ENCODE measurements around the gene APOC3. TPM values are rescaled to one million over a fixed set of nuclear protein-coding genes. Genes with fewer than 3 reads are reported as not detected.

The APOC3 gene
- polyA plus RNA-seq, 1 donor = not detected

DNA sequence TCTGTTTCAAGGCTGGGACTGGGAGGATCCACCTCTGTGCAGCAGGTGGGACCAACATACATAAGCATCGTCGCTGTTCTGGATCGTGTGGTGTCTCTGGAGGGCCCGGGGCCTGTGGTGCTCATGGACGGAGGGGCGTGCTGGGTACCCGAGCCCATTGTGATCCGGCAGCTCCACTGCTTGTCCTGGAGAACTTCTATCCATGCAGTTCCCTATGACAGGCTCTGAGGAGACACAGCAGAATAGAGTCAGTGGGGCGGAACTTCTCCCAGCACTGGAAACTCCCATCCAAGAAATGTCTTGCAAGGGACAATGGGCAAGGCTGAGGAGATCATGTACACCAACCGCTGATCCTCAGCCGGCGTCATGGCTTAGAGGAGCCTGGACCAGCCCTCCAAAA, 19.4 kb downstream of the APOC3 start:
- DNase-seq (ENCODE audit: low read depth) = no peak

DNA sequence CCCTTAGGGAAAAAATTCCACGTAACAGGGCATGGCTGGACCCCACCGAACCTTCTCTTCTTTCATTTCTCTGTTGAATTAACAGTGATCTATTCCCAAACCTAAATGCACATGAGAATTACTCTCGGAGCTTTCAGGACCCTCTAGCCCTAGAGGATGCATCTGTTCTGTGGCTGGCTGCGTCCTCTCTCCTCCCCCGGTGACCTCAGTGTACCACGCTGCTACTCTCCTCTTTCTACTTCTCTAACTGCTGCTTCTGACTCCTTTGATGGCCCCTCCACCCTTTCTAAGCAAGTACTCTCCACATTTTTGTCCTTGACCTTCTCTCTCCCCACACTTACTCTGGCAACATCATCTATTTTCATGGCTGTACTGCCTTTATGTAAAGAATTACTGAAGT, 19.8 kb downstream of the APOC3 start:
- DNase-seq (ENCODE audit: low read depth) = no peak

DNA sequence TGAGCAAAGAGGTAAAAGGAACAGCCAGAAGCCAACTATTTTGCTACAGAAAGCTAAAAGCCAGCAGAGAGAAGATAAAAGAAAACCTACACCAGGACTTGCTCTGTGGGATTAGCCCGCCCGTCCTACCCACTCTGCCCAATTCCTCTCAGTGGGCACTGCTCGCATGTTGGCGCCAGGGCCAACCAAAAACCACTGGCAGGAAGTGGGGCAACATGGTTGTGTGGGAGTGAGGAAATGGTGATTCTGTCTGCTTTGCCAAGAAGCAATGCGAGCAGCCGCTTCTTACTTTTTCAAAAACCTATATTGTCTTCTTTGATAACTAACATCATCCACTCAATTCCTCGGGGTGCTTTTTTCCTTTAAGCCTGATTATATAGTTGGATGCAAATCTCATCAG, 21.9 kb downstream of the APOC3 start:
- no peak for DNase-seq (ENCODE audit: low read depth)

DNA sequence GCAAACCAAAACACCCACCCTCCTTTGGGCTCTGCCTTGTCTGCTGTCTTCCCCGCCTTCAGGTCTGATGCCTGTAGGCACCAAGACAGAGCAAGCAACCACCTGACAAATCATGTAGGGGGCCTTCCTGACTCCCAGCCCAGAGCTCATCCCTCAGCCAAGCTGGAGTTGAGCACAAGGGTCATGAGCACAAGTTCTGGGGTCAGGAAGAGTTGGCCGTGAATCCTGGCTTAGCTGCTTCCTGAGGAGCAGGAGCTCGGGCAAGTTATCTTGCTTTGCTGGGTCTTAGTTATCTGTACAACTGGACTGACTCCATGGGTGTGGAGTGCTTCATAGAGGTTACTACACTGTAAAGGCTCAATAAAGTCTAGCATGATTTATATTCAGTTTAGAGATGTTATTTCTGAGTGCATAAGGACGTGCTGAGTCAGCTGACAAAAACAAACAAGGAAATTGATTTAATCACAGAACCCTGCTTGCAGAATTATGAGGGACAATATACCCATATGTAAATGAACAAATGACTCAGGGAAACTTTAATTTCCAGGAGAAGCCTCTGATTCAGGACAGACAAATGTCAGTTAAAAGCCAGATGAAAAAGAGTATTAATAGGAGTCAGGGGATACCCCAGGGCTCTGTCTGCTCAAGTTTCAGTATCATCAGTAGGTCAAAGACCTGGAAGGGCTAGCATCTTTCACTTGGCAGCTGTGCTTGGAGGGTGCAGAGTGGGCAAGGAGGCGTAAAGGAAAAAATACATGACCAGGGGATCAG, 22.7 kb downstream of the APOC3 start:
- DNase-seq (ENCODE audit: low read depth) = no peak

DNA sequence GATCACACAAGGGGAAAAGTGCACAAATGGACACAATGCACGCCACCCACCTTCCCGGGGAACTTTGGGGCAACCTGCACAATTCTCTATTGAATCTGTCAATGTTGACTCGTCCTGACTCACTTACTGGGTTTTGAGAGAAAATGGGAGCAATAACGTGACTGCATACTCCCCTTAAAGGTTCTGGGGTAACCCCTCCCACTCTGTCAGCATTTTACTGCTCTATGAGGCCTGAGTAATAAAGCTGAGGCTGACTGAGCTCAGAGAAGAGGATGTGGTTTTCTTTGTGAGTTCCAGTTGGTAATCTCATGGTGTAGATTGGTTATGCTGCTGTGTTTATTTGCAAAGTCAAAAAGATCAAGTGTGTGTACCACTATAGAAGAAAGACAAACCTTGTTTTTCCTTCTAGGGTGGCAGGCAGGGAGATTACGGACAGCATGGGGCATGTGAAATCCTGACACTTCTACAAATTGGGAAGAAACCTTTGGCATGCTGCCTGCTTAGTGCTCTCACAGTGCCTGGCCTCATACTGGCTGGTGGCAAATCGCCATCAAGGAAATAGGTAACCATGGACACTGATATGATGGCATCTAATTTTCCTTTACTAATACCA, 23.9 kb downstream of the APOC3 start:
- DNase-seq (ENCODE audit: low read depth) = no peak

DNA sequence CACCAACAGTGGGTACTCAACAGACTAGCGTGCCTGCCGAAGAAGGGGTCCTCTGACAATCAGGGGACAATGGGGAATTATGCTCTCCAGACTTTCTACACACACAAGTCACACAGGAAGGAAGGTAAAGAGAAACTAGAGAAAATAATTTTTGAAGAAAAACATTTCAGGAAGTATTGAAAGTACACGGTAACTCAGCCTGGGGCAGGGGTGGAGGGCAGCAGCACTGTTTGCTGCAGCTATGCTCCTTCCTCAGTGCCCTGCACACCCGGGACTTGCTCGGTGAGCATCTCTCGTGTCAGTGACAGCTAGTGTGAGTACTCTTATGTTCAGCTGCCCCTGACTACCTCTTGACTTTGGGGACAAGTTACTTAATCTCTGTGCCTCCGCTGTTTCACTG, 25.7 kb downstream of the APOC3 start:
- no peak for DNase-seq (ENCODE audit: low read depth)

DNA sequence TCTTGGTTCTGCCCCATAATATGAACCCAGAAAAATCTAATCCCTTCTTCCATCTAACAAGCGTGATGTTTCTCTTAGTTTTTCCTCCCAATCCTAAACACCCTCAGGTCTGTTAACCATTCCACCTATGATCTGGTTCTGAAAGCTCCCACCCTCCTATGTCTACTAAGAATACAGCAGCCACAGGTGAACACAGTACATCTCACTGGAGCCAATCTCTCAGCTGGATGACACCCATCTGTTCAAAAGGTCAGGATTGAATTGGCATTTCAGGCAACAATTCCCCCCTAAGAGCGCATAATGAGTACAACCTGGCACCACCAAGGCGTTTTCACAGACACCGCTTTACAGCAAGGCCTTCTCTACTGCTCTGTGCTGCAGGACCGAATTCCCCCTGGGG, 26.7 kb downstream of the APOC3 start:
- no peak for DNase-seq (ENCODE audit: low read depth)

DNA sequence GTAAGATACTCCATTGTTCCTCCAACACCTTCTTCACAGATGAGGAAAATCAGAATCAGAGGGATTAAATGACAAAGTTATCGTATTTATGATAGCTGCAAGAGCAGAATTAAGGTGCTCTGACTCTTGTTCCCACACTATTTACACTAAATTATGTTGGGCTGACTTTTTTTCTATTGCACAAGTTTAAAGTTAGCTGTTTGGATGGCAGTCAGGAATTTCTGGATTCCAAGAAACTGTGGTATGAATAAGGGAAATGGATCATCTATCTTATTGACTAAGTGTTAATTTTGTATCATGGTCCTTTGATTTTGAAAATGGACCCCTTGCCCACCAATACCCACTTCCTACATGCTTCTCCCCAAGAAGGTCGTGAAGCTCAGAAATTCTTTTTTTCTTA, 27.6 kb downstream of the APOC3 start:
- DNase-seq (ENCODE audit: low read depth) = no peak

DNA sequence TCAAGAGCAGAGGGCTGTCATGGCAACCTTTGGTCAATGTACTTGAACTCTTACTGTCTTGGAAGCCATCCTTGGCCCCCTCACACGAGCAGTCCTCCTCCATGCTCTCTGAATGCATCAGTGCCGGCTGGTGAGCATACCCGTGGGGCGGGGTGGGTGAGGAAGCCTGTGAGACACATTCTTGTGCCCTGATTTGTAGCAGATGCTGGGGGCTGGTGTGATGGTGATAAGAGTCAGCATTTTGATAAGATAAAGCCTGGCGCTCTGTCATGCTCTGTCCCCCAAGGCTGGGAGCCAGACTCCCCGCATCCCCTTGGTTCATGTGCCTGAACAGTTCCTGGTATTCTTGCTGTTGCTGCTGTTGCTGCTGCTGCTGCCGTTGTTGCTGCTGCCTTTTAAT, 28.2 kb downstream of the APOC3 start:
- no peak for DNase-seq (ENCODE audit: low read depth)

DNA sequence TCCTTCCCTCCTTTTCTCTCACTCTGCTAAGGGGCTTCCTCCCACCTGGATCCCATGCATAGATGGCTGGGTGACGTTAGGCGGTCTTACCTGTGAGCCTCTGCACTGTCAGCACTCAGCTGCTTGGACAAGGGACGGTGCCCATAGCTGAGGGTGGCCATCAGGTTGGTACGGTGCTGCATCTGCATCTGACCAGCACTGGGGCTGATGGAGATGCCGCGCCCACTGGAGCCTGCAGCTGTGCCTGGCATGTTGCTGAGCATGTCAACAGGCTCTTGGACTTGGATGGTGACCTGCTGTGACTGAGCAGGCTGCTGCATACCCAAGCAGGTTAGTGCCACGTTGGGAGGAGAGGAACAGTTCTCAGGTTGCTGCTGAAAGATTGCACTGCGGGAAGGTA, 29.5 kb downstream of the APOC3 start:
- DNase-seq (ENCODE audit: low read depth) = no peak

DNA sequence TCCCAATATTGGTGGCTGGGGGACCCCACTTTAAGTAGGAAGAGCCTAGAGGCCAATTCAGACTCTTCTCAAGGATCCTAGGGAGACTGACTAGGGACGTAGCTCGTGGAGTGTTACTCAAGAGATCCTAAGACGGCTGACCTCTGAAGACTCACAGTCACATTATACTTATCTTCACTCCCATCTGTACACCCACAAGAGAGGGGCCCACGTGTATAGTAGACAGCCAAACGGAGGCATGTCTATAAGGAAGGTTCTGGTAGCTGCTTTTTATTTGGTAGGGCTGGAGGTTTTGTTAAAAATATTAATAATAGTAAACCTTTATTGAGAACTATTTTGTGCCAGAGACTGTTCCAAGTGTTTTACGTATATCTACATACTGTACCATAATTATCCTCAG, 30.6 kb downstream of the APOC3 start:
- no peak for DNase-seq (ENCODE audit: low read depth)

DNA sequence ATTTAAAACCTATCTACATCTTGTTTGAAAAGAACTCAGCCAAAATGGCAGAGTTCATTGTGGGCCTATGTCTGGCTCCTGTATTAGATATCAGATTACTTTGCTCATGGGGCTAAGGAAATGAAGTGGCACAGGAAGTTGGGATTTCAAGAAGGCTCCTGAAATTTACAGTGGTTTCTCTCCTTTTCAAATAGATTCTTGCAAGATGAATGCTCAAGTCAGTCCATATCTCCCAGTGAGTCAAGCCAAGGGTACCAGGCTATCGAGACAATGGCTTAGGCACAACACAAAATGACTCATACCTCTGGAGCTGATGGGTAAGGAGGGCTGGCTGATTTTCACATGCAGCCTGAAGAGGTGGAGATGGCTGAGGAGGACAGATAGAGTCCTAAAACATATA, 31.8 kb downstream of the APOC3 start:
- DNase-seq (ENCODE audit: low read depth) = no peak

DNA sequence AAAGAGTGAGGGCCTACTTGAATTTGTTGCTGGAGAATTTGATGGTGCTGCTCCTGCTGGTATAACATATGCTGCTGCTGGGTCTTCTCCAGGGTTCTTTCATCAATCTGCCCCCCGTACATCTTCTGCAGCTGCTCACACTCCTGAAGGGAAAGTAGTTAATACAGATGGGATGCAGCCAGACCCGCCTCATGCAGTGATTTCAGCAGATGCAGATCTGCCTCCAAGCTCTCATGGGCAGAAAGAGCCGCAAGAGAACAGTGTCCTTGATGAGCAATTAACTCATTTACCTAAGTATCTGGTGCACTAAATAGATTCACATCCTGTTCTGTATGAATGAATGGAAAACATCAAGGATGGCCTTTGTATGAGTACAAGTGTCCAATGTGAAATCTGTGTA, 32.5 kb downstream of the APOC3 start:
- DNase-seq (ENCODE audit: low read depth) = no peak

DNA sequence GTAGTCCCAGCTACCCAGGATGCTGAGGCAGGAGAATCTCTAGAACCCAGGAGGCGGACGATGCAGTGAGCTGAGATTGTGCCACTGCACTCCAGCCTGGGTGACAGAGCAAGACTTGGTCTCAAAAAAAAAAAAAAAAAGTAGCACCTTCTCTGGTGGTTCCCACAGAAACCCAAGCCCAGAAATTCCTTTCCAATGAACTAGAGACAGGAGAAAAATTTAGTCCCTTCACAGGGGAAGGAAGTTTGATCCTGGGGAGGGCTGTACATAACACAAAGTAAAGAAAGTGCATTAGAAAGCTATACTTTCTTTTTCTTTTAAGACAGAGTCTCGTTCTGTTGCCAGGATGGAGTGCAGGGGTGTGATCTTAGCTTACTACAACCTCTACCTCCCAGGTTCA, 33.2 kb downstream of the APOC3 start:
- DNase-seq (ENCODE audit: low read depth) = no peak

DNA sequence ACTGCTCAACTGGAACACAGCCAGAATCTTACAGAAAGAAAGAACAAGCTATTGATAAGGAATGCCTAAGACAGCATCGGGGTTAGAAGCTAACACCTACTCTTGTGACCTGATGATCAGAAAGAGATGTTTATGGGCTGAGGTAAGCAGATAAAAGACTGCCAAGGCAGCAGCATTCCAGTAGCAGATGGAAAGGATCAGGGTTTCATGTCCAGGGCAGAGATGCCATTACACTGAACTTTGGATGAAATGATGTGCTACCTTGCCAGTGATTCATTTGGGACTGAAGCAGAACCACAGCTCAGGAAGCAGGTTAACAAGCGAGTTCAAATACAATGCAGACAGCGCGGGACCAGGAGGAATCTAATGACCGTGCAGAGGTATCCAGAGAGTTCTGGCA, 34.8 kb downstream of the APOC3 start:
- DNase-seq (ENCODE audit: low read depth) = no peak

DNA sequence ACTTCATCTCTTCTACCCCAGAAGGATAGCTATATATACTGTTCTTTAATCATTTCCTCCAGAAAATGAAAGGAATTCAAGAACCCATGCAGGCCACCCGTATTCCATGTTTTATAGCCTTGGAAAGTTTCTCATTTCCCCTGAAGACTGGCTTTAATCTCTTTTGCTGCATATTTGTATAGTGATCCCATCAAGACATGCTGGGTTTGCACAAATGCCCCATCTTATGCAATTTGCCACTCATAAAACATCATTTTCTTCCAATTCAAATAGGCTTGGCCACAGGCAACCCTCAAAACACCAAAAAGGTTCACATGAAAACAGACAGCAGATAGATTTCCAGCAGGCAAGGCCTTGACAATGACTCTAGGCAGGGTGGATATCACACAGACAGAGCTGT, 36.0 kb downstream of the APOC3 start:
- DNase-seq (ENCODE audit: low read depth) = no peak

DNA sequence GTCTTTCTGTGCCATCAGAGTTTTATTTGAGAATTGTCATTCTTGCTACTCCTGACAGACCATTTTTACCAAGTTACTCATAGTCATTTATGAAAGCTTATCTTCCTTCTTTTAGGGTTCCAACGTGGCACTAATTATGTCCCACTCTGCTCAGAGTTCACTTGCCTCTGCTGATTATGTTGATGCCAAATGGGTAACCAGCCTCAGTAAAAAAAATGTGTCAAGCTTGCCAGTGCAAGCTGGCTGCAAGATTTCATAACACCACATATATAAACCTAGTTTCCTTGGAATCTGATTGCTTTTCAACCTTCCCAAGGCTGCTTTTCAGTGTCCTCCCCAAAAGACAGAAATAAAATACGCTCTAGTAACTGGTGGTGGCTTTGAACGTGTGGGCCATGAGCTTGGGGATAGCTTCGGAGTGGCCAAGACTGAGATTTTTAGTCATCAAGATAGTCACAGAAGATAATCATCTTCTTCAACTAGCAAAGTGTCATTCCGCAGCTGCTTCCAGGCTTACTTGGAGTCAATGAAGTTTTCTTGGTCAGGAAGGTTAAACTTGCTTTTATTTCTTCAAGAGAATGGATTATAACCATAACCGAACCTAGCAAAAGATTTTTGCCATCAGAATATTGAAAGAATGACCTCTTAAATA, 37.2 kb downstream of the APOC3 start:
- DNase-seq (ENCODE audit: low read depth) = no peak

DNA sequence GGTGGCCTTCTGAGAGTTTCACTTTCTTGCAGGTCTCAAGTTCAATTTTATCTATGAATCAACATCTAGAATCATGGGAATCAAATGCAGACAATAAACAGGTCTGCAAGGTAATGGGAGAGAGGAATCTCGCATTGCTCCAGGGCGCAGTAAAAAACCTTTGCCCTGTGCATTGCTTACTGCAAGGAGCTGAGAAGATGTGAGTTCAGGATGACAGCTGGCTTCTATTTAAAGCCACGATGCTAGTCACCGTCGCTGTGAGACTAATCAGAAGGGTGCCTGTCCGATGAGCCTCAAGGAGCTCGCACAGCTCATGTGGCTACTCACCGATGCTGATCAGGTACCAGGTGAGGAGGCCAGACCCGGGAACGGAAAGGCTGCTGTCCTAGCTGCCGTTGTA, 37.9 kb downstream of the APOC3 start:
- no peak for DNase-seq (ENCODE audit: low read depth)

DNA sequence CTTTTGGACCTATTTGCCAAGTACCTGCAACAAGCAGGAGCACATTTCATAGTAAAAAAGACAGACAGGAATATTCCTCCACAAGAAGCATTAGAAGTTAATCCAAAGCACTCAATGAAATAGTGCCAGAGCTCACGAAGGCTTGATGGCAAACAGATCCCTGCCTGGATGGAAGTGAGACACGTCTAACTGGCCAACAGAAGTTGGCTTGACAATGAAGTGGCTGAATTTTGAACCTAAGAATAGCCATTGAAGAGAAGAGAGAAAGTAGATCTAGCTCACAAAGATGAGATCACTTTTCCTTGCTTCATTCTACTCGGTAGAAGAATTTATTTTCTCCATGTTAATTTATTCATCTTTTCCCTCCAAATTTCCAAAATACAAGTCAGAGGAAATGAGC, 38.4 kb downstream of the APOC3 start:
- no peak for DNase-seq (ENCODE audit: low read depth)

DNA sequence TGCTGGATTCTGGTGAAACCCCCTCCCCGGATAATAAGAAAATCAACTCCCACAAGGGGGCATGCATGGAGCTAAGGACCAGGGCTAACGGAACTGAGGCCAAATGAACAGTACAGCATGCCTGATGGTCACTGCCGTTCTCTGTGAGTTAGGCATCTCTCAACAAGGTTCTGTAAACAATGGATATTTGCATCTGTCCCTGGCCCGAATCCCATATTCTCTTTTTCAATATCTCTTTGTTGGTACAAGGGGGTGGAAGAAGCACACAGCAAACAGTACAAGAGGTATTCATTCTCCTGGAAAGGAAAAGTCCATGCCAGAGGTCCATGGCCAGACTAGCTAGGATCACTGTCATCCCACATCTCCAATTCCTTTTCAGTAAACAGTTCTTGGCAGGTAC, 39.9 kb downstream of the APOC3 start:
- DNase-seq (ENCODE audit: low read depth) = no peak

DNA sequence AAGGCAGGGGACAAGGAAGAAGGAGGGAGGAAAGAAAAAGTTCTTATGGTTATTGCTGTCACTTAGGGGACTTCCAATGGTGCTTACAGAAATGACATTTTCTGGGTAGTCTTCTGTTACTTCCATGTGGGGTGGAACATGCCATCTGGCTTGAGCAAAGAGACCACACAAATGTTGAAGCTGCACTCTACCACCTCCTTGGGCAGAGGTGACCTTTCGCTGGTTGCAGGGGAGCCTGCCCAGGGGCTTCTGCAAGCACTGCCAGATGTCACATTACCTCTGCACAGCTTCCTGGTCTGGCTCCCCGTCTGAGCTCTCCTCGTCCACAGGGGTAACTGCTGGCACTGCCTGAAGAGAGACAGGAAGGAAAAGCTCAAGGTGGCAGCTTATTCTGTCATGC, 40.3 kb downstream of the APOC3 start:
- DNase-seq (ENCODE audit: low read depth) = no peak

DNA sequence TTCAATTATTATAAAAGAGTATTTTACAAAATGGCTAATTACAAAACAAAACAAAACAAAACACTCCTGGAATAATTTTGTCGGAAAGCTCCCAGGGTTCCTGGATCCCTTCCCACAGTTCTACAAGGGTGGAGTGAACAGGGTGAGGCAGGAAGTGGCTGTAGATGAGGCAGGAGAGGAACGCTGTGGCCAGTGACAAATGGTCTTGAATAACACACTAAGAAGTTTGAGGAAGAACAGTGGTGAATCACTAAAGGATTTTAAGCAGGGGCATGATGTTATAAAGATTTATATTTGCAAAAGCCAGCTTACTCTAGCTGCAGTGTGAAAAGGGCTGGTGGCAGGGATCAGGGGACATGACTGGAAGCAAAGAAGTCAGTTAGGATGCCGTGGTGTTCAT, 41.5 kb downstream of the APOC3 start:
- DNase-seq (ENCODE audit: low read depth) = no peak

DNA sequence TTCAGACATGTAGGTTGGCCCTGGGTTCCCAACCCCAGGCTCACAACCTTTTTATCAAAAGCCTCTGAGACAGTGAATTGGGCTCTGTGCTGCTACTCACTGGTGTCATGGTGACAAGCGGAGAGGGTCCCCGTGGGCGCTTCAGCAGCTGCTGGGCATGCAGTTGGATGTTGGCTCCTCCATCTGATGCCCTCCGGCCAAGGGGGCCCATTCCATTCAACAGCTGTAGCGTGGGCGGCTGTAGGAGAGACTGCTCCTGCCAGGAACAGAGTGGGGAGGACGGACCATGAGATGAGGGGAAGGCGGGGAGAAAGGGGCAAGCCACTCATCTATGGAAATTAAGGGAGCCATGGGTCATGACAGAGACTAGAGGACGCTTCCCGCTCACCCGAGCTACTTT, 43.7 kb downstream of the APOC3 start:
- DNase-seq (ENCODE audit: low read depth) = no peak
